ENCODE measurements around the gene NPTX1.

The NPTX1 gene

DNA sequence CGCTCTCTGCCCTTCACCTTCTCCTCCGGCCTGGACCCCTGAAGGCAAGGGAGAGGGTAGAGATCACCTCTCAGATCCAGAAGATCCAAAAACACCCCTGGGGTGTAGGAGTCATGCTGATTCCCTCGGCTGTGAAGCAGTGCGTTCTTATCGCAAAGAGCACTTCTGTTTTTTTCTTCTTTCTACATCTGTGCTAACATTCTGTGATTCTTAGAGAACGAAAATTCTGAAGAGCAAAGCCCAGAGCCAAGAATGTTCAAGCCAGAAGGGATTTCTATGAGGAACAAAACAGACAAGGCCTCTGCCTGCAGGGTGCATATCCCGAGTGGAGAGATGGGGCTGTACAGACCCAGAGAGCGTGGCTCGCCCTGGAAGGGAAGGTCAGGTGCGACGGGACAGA is 17.2 kb downstream of the NPTX1 start:
- DNase-seq (ENCODE audit: low read depth in 2 of 2), result no peak

DNA sequence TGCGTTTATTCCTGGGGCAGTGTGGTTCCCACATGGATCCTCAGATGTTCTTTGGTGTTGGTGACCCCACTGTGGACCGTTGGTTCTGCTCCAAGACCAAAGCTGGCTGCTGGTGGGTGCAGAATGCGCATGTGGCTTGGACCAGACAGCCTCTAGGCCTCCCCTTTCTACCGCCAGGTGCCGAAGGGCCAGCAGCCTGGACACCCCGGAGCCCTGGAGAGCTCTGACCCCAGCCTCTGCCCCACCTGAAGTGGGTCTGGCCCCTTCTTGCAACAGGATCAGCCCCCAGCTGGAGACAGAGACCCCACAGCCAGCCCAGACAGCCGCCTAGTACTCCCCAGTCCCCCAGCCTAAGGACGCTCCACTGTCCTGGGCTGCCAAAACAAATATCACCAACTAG is 18.4 kb downstream of the NPTX1 start:
- no peak for DNase-seq (ENCODE audit: low read depth in 2 of 2)

DNA sequence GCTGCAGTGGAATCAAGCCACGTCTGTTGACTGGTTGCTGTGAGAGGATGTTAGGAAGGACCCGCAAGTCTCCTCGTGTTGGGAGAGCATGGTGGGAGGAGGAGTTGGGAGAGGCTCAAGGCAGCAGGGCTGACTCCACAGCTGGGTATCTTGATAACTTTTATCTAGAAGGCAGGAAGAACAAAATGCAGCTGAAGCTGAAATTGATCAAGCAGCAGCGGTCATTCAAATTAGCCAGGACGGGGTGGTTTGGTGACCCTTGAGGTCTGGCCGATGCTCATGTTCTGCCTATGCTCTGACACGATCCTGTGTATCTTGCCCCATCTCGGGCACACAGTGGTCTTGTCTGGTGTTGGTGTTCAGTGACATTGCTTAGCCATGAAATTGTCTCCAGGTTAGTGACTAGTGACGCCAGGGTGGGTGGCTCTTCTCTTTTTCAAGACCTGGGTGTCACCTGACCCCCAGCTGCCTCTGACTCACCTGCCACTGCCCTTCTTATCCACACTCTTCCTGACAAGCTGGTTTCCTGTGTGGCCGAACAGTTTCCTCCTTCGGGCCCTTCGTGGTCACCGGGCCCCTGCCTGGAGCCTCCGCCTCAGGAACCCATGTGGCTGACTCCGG is 19.1 kb downstream of the NPTX1 start:
- no peak for DNase-seq (ENCODE audit: low read depth in 2 of 2)

DNA sequence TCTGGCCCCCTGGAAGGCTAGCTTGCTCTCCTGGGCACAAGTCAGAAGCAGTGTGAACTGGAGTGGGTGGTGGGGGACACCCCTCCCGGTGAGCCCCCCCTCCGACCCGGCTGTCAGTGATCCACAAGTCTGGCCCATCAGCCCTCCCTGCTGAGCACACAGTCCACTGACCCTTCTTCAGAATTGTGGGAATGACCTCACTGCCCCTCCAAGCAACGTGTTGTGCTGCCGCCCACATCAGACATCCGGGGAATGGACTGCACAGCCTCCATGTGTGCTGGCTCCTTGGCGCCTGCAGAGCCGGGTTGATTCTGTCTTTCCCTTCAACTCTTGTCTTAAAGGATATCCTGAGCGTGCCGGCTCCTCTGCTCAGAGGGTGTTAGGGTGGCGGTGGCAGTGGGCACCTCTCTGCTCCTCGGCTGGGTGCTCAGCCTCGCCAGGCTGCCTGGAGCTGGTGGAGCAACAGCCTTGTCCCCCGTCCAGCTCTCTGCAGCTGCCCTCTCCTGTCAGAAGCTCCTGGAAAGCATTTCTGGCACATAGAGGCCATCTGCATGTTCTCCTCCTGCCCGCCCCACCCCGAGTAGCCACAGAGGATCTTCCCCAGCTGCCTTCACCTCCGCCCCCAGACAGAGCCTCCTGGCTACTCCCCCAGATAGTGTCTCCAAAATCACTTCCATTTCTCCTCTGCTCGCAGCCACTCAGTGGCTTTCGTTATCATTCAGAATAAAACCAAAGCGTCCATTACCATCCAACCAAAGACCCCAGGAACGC is 19.8 kb downstream of the NPTX1 start:
- no peak for DNase-seq (ENCODE audit: low read depth in 2 of 2)

DNA sequence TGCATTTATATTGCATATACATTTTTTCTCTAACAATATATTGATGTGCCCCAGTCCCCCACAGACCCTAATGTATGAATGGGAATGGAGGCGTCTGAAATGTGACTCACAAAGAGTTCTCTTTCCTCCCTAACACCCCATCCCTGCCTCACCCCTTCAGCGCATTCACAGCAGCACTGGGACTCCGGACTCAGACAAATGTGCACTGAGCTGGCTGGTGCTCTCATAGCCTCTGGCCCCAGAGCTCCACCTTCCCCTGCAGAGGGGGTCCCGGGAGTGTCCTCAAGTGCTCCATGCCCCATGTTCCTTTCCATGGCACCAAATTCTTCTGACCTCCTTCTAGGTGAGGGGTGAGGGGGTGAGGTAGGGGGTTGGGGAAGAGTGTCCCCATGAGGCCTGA is 20.6 kb downstream of the NPTX1 start:
- no peak for DNase-seq (ENCODE audit: low read depth in 2 of 2)

DNA sequence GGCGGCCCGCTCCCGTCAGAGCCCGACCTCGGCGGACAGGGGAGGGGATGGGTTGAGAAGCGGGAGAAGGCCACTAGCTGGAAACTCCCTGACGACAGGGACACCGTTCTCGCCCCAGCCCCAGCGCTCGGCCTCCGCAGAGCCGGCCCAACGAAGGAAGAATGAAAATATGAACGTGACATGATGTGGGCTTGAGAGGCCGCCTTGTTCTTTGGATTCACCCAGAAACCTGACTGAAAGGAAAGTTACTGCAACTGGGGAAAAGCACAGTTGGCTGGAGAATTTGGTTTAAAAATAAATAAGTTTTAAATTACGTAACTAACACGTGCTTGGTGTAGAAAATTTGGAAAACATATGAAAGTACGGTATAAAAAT is 21.1 kb downstream of the NPTX1 start:
- peak; percentile 23 to 26 for DNase-seq (ENCODE audit: low read depth in 2 of 2)

DNA sequence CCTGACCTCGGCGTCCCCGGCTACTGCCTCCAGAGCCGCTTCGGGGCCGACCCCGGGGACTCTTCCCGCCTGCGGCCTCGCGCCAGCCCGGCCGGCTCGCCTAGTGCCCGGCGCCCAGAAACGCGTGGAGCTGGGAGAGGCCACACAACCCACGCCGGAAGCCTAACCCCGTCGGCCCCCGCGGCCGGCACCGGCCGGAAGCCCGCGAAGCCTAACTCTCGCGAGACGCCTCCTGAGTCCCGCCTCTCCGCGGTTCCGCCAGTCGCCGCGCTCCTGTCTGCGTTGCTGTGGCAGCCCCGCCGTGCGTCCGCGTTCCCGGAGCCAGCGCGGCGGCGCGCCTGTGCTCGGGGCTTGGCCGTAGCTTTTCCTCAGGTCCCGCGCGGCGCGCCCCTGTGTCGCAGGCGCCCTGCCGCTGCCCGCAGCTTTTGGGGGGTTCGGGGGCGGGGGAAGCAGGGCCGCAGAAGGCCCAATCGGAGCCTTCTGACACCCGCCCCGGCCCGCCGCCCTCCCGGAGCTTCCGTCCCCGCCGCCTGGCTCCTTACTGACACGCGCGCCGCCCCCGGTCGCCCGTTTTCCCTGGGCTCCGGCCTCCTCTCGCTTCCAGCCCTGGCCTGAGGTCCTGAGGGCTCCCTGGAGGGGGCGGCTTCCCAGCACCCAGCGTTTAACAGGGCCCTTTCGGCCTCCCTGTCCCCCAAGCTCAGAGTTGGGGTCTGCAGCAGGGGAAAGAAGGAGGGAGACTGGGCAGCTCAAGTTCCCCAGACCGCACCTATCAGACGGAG is 21.7 kb downstream of the NPTX1 start:
- peak; percentile 94 to 95 for DNase-seq (ENCODE audit: low read depth in 2 of 2)

DNA sequence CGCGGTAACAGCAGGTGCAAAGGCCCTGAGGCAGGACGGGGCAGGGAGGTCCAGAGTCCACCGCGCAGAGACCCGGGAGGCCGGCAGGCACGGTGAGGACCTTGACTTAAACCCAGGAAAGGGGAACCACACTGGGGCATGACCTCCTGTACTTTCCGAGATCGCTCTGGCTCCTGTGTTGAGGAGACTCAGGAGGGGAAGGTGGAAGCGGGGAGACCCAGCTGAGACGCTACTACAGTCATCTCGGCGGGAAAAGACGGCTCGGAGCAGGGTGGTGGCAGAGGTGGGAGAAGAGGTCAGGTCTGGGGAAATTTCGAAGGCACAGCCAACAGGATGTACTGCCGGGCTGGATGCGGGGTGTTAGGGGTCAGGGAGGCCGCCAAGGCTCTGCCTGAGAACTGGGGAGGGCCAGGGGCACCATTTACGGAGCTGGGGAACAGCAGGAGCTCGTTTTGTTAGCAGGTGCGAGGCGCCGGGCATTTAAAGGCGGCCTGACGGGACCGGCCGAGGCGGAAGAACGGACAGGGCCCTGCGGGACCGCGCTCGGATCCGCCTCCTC is 22.3 kb downstream of the NPTX1 start:
- no peak for DNase-seq (ENCODE audit: low read depth in 2 of 2)

DNA sequence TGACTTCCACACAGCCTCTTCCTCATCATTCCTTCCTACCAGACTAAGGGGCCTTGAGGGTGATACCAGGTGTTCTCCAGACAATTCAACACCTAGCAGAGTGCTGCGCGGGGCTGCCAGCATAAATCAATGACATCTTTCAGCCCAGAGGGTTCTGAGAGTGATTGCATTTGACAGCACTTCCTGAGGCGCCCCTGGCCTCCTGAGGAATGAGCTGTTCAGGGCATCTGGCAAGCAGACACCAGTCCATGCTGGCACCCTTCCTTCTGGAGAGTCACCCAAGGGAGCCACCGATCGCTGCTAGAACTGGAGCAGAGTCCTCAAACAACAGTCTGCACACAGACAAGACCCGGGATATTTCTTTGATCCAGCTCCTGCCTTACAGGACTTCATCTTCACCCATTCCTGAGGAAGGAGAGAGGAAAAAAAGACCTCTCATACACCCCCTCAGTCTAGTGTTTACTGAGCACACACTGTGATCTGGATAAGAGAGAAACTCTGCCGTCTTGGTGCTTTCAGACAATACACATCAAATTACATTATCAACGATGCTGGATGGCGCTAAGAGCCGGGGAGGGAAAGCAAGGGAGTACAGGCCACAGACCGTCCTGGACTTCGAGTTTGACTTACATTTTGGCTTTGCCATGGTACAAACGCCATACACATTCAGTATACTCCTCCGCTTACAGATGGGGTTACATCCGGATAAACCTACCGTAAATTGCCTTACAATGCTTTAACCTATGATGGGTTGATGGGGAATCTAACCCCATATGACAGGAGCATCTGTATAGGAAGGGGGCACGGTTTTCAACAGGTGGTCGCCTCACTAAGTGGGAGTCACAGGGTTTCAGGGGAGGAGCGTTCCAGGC is 23.0 kb downstream of the NPTX1 start:
- DNase-seq (ENCODE audit: low read depth in 2 of 2), result no peak

DNA sequence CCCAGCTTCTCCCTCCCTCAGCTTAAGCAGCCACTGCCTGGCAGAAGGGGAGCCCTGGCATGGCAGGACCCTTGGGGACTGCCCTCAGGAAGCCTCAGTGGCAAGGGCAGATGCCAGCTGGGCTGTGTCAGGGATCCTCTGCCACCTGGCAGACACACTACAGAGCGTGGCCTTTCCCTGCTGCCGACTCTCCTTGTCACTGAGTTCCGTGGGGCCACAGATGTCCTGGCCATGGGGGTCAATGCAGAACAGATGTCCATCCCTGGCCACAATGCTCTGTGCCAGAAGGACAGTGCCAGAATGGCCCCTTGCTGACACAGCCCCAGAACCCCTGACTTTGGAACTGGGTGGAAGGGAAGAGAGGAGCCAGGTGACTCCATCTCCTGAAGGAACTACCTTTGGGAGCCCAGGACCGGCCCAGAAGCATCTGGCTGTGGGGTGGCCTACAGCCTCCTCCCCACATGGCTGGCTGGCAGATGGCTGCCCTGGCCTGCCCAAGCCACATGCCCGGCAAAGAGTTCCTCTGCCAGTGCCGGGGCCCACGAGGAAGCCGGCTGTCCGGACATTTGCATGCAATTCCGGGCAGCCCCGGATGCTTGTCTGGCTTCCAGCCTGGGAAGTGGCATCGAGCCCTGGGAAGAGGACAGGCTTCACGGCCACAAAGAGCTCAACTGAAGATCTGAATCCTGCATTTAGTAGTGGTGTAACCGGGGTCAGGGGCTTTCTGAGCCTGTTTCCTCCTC is 24.1 kb downstream of the NPTX1 start:
- DNase-seq (ENCODE audit: low read depth in 2 of 2), result no peak

DNA sequence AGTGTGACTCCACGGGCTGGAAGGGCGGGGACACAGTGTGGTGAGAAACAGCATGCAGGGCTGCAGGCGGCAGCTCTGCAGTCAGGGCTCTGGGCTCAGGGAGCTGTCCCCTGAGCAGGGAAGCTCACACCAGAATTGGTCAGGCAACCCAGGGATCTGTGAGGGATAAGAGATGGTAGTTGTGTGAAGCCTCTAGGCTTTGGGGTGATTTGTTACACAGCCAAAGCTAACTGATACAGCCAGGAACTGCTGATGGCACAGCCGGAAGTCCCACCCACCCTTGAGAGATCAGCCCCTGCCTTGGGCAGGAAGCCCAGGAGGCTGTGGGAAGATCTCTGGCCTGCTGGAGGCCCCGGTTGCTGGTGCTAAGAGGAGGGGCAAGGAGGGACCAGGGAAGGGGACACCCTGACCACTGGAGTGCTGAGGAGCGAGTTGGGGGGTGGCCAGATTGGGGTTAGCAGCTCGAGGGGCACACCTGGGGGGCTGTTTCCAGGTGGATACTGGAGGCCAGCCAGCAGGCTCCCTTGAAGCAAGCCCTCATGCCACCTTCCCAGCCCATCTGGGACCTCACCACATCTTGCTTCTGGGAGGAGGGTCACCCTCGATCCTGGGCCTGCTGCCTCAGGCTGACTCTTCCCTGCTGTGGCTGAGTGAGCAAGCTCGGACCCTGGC is 25.2 kb downstream of the NPTX1 start:
- DNase-seq (ENCODE audit: low read depth in 2 of 2), result no peak

DNA sequence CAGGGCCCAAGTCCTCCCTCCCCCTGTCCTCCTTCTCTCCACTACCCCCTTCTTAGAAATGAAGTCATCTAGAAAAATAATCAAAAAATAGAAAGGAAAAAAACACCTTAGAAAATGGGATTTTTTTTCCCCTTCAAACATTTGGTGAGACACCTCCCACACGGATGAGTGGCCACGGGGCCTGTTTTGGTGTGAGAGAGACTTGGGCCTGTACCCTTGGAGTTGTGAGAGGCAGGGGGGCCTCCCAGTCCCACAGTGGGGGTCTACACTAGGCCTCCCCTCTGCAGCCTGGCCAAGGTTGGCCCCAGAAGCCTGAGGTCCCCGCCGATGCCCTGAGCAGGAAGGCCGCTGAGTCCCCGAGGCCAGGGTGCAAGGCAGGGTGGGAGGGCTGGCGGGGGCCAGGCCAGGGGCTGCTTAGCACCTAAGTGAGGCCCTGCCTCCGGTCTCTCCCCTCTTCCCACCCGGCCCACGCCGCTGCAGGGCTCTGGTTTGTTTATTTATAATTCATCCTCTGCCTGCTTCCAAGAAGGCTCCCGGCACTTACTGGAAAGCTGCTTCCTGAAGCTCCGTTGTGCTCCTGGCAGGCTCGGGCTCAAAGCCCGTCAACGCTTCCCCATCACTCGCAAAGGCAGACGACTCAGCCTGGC is 26.4 kb downstream of the NPTX1 start:
- DNase-seq (ENCODE audit: low read depth in 2 of 2), result no peak

DNA sequence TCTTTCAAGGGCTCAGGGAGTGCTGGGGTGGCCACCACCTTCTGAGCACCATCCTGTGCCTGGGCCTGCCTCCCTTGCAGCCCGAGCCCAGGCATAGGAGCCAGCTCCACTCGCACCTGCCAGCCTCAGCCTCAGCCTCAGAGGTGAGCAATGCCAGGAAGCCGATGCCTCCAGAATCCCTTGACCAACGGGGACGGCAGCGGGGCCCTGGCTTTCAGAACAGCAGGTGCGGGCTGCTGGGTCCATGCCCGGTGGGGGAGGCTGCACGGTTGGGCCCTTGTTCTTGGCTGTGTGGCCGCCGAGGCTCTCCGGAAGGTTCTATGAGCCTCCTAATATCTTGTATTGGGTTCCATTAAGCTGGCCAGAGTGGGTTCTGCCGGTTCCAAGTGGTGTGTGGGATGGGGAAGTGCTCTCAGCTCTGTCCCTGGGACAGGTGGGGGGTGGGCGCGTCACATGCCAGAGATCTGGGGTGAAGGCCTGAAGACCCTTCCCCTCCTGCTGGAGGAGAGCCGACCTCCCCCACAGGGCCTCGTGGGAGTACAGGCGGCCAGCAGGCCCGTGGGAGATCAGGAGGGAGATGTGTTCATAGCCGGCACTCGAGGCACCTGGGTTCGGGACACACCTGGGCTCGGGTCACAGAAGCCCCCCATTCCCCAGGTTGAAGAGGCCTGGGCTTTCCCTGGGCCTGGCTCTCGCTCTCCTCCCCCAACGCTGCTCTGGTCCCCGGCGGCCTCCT is 27.0 kb downstream of the NPTX1 start:
- no peak for DNase-seq (ENCODE audit: low read depth in 2 of 2)

DNA sequence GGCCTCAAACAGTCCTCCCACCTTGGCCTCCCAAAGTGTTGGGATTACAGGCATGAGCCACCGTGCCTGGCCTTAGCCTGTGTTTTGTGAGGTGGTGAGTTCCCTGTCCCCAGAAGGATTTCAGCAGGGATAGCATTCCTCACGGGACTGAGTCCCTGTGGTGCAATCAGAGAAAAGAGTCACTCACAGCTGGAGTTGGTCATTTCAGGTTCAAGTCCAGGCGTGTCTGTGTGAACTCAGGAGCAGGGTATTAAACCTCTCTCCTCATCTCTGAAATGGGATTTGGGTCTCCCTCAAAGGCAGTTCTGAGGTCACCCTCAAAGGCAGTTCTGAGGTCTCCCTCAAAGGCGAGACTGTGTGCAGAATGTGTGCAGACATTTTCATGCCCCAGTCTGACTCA is 28.6 kb downstream of the NPTX1 start:
- no peak for DNase-seq (ENCODE audit: low read depth in 2 of 2)

DNA sequence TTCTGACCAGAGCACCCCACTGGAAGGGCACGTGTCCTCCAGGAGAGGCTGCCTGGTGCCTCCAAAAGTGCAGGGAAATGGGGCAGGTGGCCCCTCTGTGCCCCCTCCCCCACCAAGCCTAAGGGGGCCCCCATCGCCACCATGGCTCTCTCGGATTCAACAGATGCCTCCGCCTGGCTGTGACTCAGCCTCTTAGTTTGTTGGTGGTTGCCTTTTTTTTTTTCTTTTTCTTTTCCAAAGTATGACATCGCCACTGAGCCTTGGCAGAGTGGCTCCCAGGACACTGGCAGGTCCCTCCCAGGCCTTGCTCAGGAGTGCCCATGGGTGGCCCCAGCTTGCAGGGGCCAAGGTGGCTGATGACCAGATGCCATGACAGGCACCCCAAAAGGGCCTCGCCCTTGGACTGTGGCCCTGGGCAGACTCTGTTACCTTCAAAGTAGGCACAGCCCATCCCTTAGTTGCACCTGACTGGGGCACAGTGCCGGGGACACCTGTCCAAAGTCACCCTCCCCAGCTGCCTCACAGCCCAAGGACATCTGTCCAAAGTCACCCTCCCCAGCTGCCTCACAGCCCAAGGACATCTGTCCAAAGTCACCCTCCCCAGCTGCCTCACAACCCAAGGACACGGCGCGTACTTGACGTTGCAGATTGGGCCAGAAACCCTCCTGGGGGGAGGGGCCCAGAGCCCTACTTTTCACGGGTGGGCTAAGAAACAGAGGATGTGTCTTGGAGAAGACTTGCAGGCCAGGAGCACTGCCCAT is 29.6 kb downstream of the NPTX1 start:
- no peak for DNase-seq (ENCODE audit: low read depth in 2 of 2)

DNA sequence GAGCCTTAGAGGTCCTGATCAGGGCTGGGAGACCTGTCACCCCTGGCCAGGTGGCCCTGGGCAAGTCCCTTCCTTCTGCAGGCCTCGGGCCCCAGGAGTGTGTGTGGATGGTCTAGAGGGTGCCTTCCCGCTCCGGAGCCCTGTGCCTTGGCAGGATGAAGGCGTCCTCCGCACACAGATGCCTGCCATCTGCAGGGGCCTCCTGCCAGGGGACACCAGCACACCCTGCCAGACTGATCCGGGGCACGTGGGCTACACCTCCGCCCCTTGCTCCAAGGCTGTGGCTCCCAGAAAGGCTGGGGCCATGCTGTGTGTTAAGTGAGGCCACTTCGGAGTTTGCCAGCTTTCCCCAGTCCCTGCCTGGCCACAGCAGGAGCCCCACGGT is 30.7 kb downstream of the NPTX1 start:
- no peak for DNase-seq (ENCODE audit: low read depth in 2 of 2)

DNA sequence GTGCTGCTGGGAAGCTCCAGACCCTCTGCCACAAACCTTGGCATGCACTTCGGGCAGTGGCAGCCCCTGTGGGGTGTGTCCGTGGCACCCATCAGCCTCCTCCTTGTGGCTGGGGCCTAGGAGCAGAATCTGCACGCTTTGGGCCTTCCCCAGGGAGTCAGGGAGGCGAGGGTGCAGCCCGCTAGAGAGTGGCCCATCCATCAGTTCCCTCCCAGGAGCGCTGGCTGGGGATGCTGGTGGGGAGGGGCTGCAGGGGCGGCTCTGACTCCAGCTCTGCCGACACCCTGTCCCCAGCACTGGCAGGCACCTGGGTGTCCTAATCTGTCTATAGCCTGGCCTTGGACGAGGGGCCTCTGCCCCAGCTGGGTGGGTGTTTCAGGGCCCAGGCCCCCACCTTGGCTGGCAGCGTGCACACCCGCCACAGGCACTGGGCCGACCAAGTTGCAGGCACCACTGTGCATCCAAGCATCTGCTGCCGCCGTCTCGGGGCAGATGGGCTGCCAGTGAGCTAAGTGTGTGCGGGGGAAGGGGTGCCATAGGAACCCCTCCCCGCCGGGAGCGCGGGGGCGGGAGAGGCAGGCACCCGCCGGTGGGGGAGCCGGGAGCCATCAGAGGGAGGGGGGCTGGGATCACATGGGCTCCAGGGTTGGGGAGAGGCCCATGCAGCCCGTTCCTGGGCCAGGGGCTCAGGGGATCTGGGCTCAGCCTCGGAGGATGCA is 31.2 kb downstream of the NPTX1 start:
- DNase-seq (ENCODE audit: low read depth in 2 of 2), result no peak

DNA sequence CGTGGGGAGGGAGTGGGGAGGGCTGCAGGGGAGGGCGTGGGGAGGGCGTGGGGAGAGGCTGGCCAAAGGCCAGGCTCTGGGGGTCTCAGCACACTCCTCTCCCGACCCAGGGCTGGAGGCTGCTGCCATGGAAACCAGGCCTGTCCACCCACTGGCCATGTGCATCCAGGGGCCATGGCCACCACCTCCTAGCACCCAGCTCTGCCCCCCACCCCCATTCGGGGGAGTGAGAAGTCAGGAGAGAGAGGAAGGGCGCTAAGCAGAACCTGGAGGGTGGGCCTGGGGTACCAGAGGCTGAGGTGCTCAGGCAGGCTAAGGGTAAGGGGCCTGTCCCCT is 31.8 kb downstream of the NPTX1 start:
- DNase-seq (ENCODE audit: low read depth in 2 of 2), result no peak

All from stimulated activated CD8-positive, alpha-beta memory T cell treated with anti-CD3 and anti-CD28 coated beads, Interleukin-2, amount 100 ng/mL, for 48 hours (primary cell).